SJSA1 (cell line): ENCODE data around the gene KCNG2. TPM values are rescaled to one million over a fixed set of nuclear protein-coding genes. Genes with fewer than 3 reads are reported as not detected.

Experiments used
- DNase-seq, 2 experiments: peaks; one replicate each; pipeline ENCODE4 v3.0.0-alpha.2; 2015 to 2020; ENCODE audit warnings: low spot score in 2 of 2, low read depth in 1 of 2
- H3K27ac ChIP-seq: fragments of 250-450 bp; sonication (Bioruptor Pico); 2 replicates; pipeline ENCODE4 v1.5.1; 2020; ENCODE audit warnings: mild to moderate bottlenecking, moderate library complexity
- H3K27me3 ChIP-seq: fragments of 250-450 bp; sonication (Bioruptor Pico); replicated peaks from 2 replicates; pipeline ENCODE4 v1.5.1; 2020; ENCODE audit warnings: mild to moderate bottlenecking, moderate library complexity
- H3K36me3 ChIP-seq: fragments of 250-450 bp; sonication (Bioruptor Pico); 2 replicates; pipeline ENCODE4 v1.5.1; 2020; ENCODE audit warnings: mild to moderate bottlenecking
- H3K4me1 ChIP-seq: fragments of 250-450 bp; sonication (Bioruptor Pico); replicated peaks from 2 replicates; pipeline ENCODE4 v1.6.1; 2021; ENCODE audit warnings: mild to moderate bottlenecking
- H3K4me3 ChIP-seq: fragments of 250-450 bp; sonication (Bioruptor Pico); 2 replicates; pipeline ENCODE4 v1.5.1; 2020; ENCODE audit warnings: mild to moderate bottlenecking
- H3K9me3 ChIP-seq: fragments of 250-450 bp; sonication (Bioruptor Pico); replicated peaks from 2 replicates; pipeline ENCODE4 v1.5.1; 2020; ENCODE audit warnings: mild to moderate bottlenecking
- total RNA-seq: library from RNA; depleted of rRNA; stranded (reverse); fragments of >200 nt; shearing (Covaris generic); gene quantifications from 2 replicates; pipeline ENCODE4 v1.2.3, GENCODE V29; 2014

Gene KCNG2
- total RNA-seq, 1 experiment from 2014 or later: not detected

- H3K27ac ChIP-seq: no peak overlapping the region
- no peaks in the 10 kb centered on the region for H3K27me3 ChIP-seq
- H3K4me3 ChIP-seq: no peak overlapping the region
- H3K36me3 ChIP-seq: peaks cover 36% of the 10 kb centered on the region
- H3K4me1 ChIP-seq: no peaks in the 10 kb centered on the region
- H3K9me3 ChIP-seq: peaks cover 28% of the 10 kb centered on the region
- DNase-seq: peak in 1 of 2 experiments; percentile 33
Observed at GRCh38 chr18:79917169-79917852, 119.6 kb downstream of the KCNG2 start.

- Histone ChIP-seq H3K36me3 (peaks cover 36% of the 10 kb centered on the region), H3K27me3 (no peaks in the 10 kb centered on the region)
- peak in 1 of 2 experiments; percentile 32 for DNase-seq
Observed at GRCh38 chr18:79917853-79918614, 120.3 kb downstream of the KCNG2 start.

GRCh38 chr18:79918615-79919011, 120.9 kb downstream of the KCNG2 start:
- Histone ChIP-seq H3K36me3 (peaks cover 39% of the 10 kb centered on the region), H3K4me1 (no peaks in the 10 kb centered on the region), H3K27ac (no peak overlapping the region), H3K4me3 (no peak overlapping the region), H3K27me3 (no peaks in the 10 kb centered on the region), H3K9me3 (peaks cover 26% of the 10 kb centered on the region)
- DNase-seq: peak in 1 of 2 experiments; percentile 34

More at GRCh38 chr18:79917853-79918614, 120.3 kb downstream of the KCNG2 start:
- Histone ChIP-seq H3K4me3 (no peak overlapping the region), H3K4me1 (no peaks in the 10 kb centered on the region), H3K27ac (no peak overlapping the region), H3K9me3 (peaks cover 26% of the 10 kb centered on the region)

GRCh38 chr18:79919089-79919488, 121.4 kb downstream of the KCNG2 start:
- no peaks in the 10 kb centered on the region for H3K27me3 ChIP-seq
- H3K27ac ChIP-seq: no peak overlapping the region
- DNase-seq: peak in 1 of 2 experiments; percentile 34
- H3K4me3 ChIP-seq: no peak overlapping the region
- peaks cover 26% of the 10 kb centered on the region for H3K9me3 ChIP-seq
- H3K36me3 ChIP-seq: peaks cover 39% of the 10 kb centered on the region
- no peaks in the 10 kb centered on the region for H3K4me1 ChIP-seq

- Histone ChIP-seq H3K4me1 (no peaks in the 10 kb centered on the region), H3K27ac (no peak overlapping the region), H3K36me3 (peaks cover 20% of the 10 kb centered on the region), H3K9me3 (peaks cover 10% of the 10 kb centered on the region; the same call in 1 of the 2 replicates), H3K27me3 (no peaks in the 10 kb centered on the region), H3K4me3 (no peak overlapping the region)
- DNase-seq: peak in 1 of 2 experiments; percentile 31
Observed at GRCh38 chr18:79921984-79922965, 124.5 kb downstream of the KCNG2 start.

- peak in 1 of 2 experiments; percentile 34 for DNase-seq
- Histone ChIP-seq H3K4me1 (no peaks in the 10 kb centered on the region), H3K27me3 (no peaks in the 10 kb centered on the region), H3K4me3 (no peak overlapping the region), H3K27ac (no peak overlapping the region), H3K9me3 (peaks cover 13% of the 10 kb centered on the region), H3K36me3 (peaks cover 17% of the 10 kb centered on the region)
Observed at GRCh38 chr18:79922971-79923411, 125.3 kb downstream of the KCNG2 start.

GRCh38 chr18:79923896-79924585, 126.3 kb downstream of the KCNG2 start:
- Histone ChIP-seq H3K27me3 (no peaks in the 10 kb centered on the region), H3K36me3 (peaks cover 12% of the 10 kb centered on the region), H3K27ac (no peak overlapping the region), H3K4me1 (no peaks in the 10 kb centered on the region), H3K4me3 (no peak overlapping the region), H3K9me3 (peaks cover 15% of the 10 kb centered on the region)
- no peak for DNase-seq

- no peak overlapping the region for H3K4me3 ChIP-seq
- peaks cover 25% of the 10 kb centered on the region for H3K9me3 ChIP-seq
- H3K27me3 ChIP-seq: no peaks in the 10 kb centered on the region
- no peak overlapping the region for H3K27ac ChIP-seq
- H3K4me1 ChIP-seq: no peaks in the 10 kb centered on the region
- H3K36me3 ChIP-seq: peaks cover 20% of the 10 kb centered on the region
- DNase-seq: peak in 1 of 2 experiments; percentile 32
Observed at GRCh38 chr18:79924814-79925731, 127.3 kb downstream of the KCNG2 start.

GRCh38 chr18:79926306-79926705, 128.6 kb downstream of the KCNG2 start:
- Histone ChIP-seq H3K9me3 (peaks cover 26% of the 10 kb centered on the region), H3K27ac (no peak overlapping the region), H3K4me3 (no peak overlapping the region), H3K27me3 (no peaks in the 10 kb centered on the region), H3K36me3 (peaks cover 20% of the 10 kb centered on the region), H3K4me1 (no peaks in the 10 kb centered on the region)
- no peak for DNase-seq

GRCh38 chr18:79926715-79927606, 129.2 kb downstream of the KCNG2 start:
- Histone ChIP-seq H3K9me3 (peaks cover 28% of the 10 kb centered on the region), H3K4me3 (no peak overlapping the region), H3K4me1 (no peaks in the 10 kb centered on the region), H3K27me3 (no peaks in the 10 kb centered on the region), H3K27ac (no peak overlapping the region), H3K36me3 (peaks cover 20% of the 10 kb centered on the region)
- DNase-seq: peak in 1 of 2 experiments; percentile 36
